ENCODE results near the gene CELA2B. TPM values are rescaled to one million over a fixed set of nuclear protein-coding genes. Genes with fewer than 3 reads are reported as not detected.

The CELA2B gene
- total RNA-seq, 1 donor from 2014 or later: not detected

DNA sequence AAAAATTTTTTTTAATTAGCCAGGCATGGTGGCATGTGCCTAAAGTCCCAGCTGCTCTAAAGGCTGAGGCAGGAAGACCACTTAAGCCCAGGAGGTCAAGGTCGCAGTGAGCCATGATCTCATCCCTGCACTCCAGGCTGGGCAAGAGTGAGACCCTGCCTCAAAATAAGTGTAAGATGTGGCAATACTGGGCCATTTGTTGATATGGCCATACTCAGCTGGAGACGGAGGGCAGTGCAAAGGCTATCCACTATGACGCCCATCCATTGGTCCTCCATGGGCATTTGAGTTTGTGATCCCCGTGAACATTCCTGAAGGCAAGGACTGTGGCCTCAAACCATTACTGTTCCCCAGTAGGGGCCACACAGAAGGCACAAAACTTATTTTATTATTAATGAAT is 46.6 kb downstream of the CELA2B start:
- intact Hi-C loops (cut with DNase I): no loop called here
- no peaks in the 10 kb centered on the region for H3K9me3 ChIP-seq
- H3K36me3 ChIP-seq: peaks cover 5% of the 10 kb centered on the region
- H3K27ac ChIP-seq: no peak overlapping the region
- no peaks in the 10 kb centered on the region for H3K27me3 ChIP-seq
- TF ChIP-seq, protein P1, sequence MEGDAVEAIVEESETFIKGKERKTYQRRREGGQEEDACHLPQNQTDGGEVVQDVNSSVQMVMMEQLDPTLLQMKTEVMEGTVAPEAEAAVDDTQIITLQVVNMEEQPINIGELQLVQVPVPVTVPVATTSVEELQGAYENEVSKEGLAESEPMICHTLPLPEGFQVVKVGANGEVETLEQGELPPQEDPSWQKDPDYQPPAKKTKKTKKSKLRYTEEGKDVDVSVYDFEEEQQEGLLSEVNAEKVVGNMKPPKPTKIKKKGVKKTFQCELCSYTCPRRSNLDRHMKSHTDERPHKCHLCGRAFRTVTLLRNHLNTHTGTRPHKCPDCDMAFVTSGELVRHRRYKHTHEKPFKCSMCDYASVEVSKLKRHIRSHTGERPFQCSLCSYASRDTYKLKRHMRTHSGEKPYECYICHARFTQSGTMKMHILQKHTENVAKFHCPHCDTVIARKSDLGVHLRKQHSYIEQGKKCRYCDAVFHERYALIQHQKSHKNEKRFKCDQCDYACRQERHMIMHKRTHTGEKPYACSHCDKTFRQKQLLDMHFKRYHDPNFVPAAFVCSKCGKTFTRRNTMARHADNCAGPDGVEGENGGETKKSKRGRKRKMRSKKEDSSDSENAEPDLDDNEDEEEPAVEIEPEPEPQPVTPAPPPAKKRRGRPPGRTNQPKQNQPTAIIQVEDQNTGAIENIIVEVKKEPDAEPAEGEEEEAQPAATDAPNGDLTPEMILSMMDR (IDR thresholded peaks at IDR 0.05): no peak
- no peak for ATAC-seq
- no peak for DNase-seq
- H3K4me1 ChIP-seq: peaks cover 22% of the 10 kb centered on the region
- no peak overlapping the region for H3K4me3 ChIP-seq

DNA sequence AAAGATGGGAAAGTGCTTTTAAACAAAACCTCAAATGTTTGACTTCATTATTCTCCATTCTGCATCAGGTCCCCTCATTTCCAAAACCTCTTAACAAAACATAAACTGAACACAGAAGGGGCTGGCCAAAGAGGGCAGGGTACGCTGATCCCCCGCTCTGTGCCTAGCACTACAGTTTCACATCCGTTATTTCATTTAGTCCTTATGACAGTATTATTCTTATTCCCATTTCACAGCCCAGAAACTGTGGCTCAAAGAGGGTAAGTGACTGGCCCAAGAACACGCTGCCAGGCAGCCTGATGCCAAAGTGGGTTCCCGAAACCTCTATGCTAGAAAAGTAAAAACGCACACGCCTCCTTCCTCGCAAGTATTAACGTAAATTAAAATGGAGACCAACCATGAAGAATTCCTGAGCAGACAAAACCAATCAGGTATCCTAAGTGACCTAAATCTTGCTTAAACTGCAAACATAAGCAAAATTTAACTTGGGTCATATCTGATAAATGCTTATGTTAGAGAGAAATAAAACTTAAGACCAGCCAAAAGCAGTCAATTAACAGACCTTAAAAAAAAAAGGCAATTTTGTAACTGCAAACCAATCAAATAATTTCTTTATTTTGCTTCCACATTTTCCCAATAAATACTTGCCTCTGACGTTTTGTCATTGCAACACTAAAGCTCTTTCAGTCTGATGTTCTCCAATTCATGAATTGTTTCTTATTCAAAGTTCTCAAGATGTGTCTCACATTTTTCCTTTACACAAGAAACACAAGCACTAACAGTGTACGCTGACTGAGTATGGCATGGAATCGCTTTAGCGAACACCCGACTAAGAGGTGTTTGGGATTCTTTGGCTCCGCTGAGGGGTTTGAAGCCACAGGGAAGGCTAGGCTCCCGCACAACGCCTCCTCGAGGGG is 47.5 kb downstream of the CELA2B start:
- no peak for DNase-seq
- Histone ChIP-seq H3K27ac (peak overlapping the region; percentile 90), H3K4me3 (peak overlapping the region; percentile 75), H3K9me3 (no peaks in the 10 kb centered on the region), H3K4me1 (peaks cover 27% of the 10 kb centered on the region), H3K27me3 (no peaks in the 10 kb centered on the region), H3K36me3 (no peaks in the 10 kb centered on the region)
- ATAC-seq: no peak
- TF ChIP-seq, protein P1 (IDR thresholded peaks at IDR 0.05): no peak
- intact Hi-C loops (cut with DNase I): no loop called here

DNA sequence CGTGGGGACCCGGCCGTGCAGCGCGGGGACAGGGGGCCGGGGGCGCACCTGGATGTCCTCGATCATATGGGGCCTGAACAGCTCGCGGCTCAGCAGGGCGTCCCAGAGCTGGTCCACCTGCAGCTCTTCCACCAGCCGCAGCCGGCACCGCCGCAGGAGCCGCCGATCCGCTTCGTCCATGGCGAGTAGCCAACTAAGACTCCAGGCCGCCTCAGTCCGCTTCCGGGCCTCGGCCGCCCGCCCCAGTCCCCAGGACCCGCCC is 48.0 kb downstream of the CELA2B start, which contains the start of gene CASP9:
CASP9 (minus strand) TSS at position 195 of the 262 bp plus-strand sequence; CDS start at position 180, 15 bp downstream.
- Histone ChIP-seq H3K27ac (peak within 1 kb of the TSS; percentile 94), H3K36me3 (no peaks in the 10 kb centered on the region), H3K9me3 (no peaks in the 10 kb centered on the region), H3K4me3 (peak within 1 kb of the TSS; percentile 75), H3K27me3 (no peaks in the 10 kb centered on the region), H3K4me1 (peaks cover 27% of the 10 kb centered on the region)
- no peak for DNase-seq
- intact Hi-C loops (cut with DNase I): no loop called here
- TF ChIP-seq, protein P1 (IDR thresholded peaks at IDR 0.05): no peak
- ATAC-seq: no peak

DNA sequence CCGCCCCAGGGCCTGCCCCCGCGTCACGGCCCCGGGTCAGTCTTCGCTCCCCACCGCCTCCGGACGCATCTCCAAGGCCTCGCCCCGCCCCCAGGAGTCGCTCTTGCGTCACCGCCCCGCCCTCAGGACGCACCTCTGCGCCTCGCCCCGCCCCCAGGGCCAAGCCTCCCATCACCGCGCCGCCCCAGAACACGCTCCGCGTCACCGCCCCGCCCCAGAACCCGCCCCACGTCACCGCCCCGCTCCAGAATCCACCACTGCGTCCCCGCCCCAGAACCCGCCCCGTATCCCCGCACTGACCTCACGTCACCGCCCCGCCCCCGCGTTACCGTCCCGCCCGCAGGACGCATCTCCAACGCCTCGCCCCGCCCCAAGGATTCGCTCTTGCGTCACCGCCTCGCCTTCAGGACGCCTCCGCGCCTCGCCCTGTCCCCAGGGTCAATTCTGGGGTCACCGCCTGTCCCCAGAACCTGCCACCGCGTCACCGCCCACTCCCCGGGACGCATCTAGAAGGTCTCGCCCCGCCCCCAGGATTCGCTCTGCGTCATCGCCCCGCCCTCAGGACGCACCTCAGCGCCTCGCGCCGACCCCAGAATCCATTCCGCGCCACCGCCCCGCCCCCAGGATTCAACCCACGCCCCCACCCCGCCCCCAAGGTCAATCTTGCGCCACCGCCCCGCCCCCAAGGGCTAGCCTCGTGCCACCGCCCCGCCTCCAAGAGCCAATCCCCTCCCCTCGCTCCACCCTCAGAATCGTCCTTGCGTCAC is 48.6 kb downstream of the CELA2B start:
- intact Hi-C loops (cut with DNase I): no loop called here

More for the DNA sequence above, 48.6 kb downstream of the CELA2B start:
- Histone ChIP-seq H3K9me3 (no peaks in the 10 kb centered on the region), H3K4me1 (peaks cover 27% of the 10 kb centered on the region), H3K36me3 (peaks cover 3% of the 10 kb centered on the region), H3K27me3 (no peaks in the 10 kb centered on the region), H3K4me3 (peak overlapping the region; percentile 75), H3K27ac (peak overlapping the region; percentile 94)
- peak; percentile 99 for DNase-seq
- TF ChIP-seq, protein P1 (IDR thresholded peaks at IDR 0.05): no peak
- ATAC-seq: peak; percentile 80
